Measurements from ENCODE around the gene CNOT11. TPM values are rescaled to one million over a fixed set of nuclear protein-coding genes. Genes with fewer than 3 reads are reported as not detected.

Gene CNOT11
- total RNA-seq, 1 experiment from 2014 or later: 38.5 TPM

- peaks cover 8% of the 10 kb centered on the region for H3K36me3 Mint-ChIP-seq (ENCODE audit: insufficient read depth, unreplicated experiment)
- TF ChIP-seq, protein P1, sequence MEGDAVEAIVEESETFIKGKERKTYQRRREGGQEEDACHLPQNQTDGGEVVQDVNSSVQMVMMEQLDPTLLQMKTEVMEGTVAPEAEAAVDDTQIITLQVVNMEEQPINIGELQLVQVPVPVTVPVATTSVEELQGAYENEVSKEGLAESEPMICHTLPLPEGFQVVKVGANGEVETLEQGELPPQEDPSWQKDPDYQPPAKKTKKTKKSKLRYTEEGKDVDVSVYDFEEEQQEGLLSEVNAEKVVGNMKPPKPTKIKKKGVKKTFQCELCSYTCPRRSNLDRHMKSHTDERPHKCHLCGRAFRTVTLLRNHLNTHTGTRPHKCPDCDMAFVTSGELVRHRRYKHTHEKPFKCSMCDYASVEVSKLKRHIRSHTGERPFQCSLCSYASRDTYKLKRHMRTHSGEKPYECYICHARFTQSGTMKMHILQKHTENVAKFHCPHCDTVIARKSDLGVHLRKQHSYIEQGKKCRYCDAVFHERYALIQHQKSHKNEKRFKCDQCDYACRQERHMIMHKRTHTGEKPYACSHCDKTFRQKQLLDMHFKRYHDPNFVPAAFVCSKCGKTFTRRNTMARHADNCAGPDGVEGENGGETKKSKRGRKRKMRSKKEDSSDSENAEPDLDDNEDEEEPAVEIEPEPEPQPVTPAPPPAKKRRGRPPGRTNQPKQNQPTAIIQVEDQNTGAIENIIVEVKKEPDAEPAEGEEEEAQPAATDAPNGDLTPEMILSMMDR (IDR thresholded peaks at IDR 0.05; ENCODE audit: unreplicated experiment): no peak
- DNase-seq (ENCODE audit: unreplicated experiment): no peak
- H3K9me3 Mint-ChIP-seq (ENCODE audit: unreplicated experiment): no peaks in the 10 kb centered on the region
- ChIA-PET CTCF (no interaction called here), POLR2A (interaction anchor here (0.8 to 1.6 kb wide), 5 partner anchors 21 to 53 kb away, joined by 3 to 6 read pairs (median 4); partner anchors contain the start of gene CNOT11)
- H3K27ac Mint-ChIP-seq (ENCODE audit: low read depth, unreplicated experiment): peak overlapping the region; percentile 4
- H3K4me1 Mint-ChIP-seq (ENCODE audit: insufficient read depth, unreplicated experiment): peaks cover 36% of the 10 kb centered on the region
- intact Hi-C loops (cut with micrococcal nuclease): loop anchor here (5.0 kb wide), 1 partner anchor 53 kb away; the partner anchor contains the start of gene CNOT11
- BruUV-seq (replicated peaks): no TSS peak
- no peaks in the 10 kb centered on the region for H3K27me3 Mint-ChIP-seq (ENCODE audit: insufficient read depth, unreplicated experiment)
- H3K4me3 Mint-ChIP-seq (ENCODE audit: unreplicated experiment): peak overlapping the region; percentile 86
Observed at GRCh38 chr2:101305035-101305434, 52.3 kb downstream of the CNOT11 start.

DNA sequence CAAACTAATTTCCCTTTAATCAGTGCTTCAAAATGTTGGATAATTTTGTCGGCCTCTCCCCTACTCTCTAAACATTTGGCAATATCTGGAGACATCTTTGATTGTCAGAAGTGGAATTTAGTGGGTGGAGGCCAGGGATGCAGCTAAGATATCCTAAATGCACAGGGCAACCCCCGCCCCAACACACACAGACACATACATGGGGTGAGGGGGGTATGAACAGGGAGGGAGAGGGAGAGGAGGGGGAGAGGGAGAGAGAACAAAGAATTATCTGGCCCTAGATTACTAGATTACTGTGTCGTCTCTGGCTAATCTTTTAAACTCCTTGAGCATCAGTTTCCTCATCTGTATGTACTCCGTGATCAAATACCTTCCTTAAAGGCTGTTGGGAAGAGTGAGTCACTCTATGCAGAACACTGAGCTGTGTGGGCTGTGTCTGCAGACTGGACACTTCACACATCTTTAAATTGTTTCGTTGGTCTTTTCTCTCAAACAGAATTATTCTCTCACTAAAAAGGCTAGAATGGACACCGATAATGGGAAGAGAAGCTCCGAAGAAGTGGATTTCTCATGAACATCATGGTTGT, 52.9 kb downstream of the CNOT11 start:
- Mint-ChIP-seq H3K9me3 (ENCODE audit: unreplicated experiment) (no peaks in the 10 kb centered on the region), H3K4me1 (ENCODE audit: insufficient read depth, unreplicated experiment) (peaks cover 34% of the 10 kb centered on the region), H3K36me3 (ENCODE audit: insufficient read depth, unreplicated experiment) (peaks cover 8% of the 10 kb centered on the region), H3K27me3 (ENCODE audit: insufficient read depth, unreplicated experiment) (no peaks in the 10 kb centered on the region), H3K4me3 (ENCODE audit: unreplicated experiment) (peak overlapping the region; percentile 86), H3K27ac (ENCODE audit: low read depth, unreplicated experiment) (peak overlapping the region; percentile 4)
- BruUV-seq (replicated peaks): no TSS peak
- ChIA-PET CTCF (no interaction called here), POLR2A (interaction anchor here (0.7 to 1.6 kb wide), 6 partner anchors 22 to 82 kb away, joined by 3 to 6 read pairs (median 4); partner anchors contain the start of gene CNOT11)
- TF ChIP-seq, protein P1 (IDR thresholded peaks at IDR 0.05; ENCODE audit: unreplicated experiment): no peak
- peak; percentile 61 for DNase-seq (ENCODE audit: unreplicated experiment)
- intact Hi-C loops (cut with micrococcal nuclease): loop anchor here (5.0 kb wide), 1 partner anchor 53 kb away; the partner anchor contains the start of gene CNOT11

DNA sequence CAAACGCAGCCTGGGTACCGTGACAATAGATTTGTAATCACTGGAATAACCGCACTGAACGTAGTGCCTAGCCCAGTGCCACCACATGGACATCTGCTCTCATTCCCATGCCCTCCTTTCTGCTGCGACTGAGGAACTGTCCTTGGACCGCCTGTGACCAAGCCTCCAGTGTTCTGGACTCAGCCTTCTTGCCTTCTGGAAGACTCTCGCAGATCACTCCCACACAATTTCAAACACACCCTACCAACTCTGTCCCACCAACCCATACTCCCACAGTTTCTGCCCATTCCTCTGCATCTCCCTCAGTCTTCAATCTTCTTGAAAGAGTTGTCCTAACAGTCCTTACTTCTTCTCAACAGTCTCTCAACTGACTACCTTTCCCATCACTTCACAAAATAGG, 53.7 kb downstream of the CNOT11 start:
- no peak for DNase-seq (ENCODE audit: unreplicated experiment)
- CTCF ChIA-PET: no interaction called here
- H3K36me3 Mint-ChIP-seq (ENCODE audit: insufficient read depth, unreplicated experiment): peaks cover 8% of the 10 kb centered on the region

GRCh38 chr2:101307503-101307902, 54.8 kb downstream of the CNOT11 start:
- ChIA-PET CTCF (no interaction called here), POLR2A (interaction anchor here (0.8 to 2.6 kb wide), 8 partner anchors 21 to 392 kb away, joined by 3 to 23 read pairs (median 4); partner anchors contain the start of gene CNOT11)
- peak; percentile 28 for DNase-seq (ENCODE audit: unreplicated experiment)
- Mint-ChIP-seq H3K9me3 (ENCODE audit: unreplicated experiment) (no peaks in the 10 kb centered on the region), H3K4me1 (ENCODE audit: insufficient read depth, unreplicated experiment) (peaks cover 22% of the 10 kb centered on the region), H3K27ac (ENCODE audit: low read depth, unreplicated experiment) (peak overlapping the region; percentile 82), H3K36me3 (ENCODE audit: insufficient read depth, unreplicated experiment) (peaks cover 8% of the 10 kb centered on the region), H3K27me3 (ENCODE audit: insufficient read depth, unreplicated experiment) (no peaks in the 10 kb centered on the region), H3K4me3 (ENCODE audit: unreplicated experiment) (peak overlapping the region; percentile 86)
- TF ChIP-seq, protein P1 (IDR thresholded peaks at IDR 0.05; ENCODE audit: unreplicated experiment): no peak
- intact Hi-C loops (cut with micrococcal nuclease): loop anchor here (5.0 kb wide), 1 partner anchor 55 kb away; the partner anchor contains the start of gene CNOT11
- BruUV-seq (replicated peaks): no TSS peak

More for the DNA sequence above, 53.7 kb downstream of the CNOT11 start:
- TF ChIP-seq, protein P1 (IDR thresholded peaks at IDR 0.05; ENCODE audit: unreplicated experiment): no peak
- no peaks in the 10 kb centered on the region for H3K27me3 Mint-ChIP-seq (ENCODE audit: insufficient read depth, unreplicated experiment)
- H3K4me3 Mint-ChIP-seq (ENCODE audit: unreplicated experiment): peak overlapping the region; percentile 86
- POLR2A ChIA-PET: interaction anchor here (0.7 to 1.6 kb wide), 9 partner anchors 14 to 131 kb away, joined by 3 to 8 read pairs (median 4); partner anchors contain the start of gene CNOT11
- peak overlapping the region; percentile 82 for H3K27ac Mint-ChIP-seq (ENCODE audit: low read depth, unreplicated experiment)
- H3K4me1 Mint-ChIP-seq (ENCODE audit: insufficient read depth, unreplicated experiment): peaks cover 28% of the 10 kb centered on the region
- no peaks in the 10 kb centered on the region for H3K9me3 Mint-ChIP-seq (ENCODE audit: unreplicated experiment)
- BruUV-seq (replicated peaks): no TSS peak
- intact Hi-C loops (cut with micrococcal nuclease): loop anchor here (5.0 kb wide), 1 partner anchor 54 kb away; the partner anchor contains the start of gene CNOT11

Data from MCF 10A (cell line).